Measurements from ENCODE around the gene ZBTB24.

- TF ChIP-seq CTCF (conservative IDR thresholded peaks at IDR 0.05; ENCODE audit: low read length), result no peak
- no peak for TF ChIP-seq EZH2phosphoT487 (IDR thresholded peaks at IDR 0.05; ENCODE audit: borderline replicate concordance, low read depth, low read length)
Observed at GRCh38 chr6:109453156-109453555, 29.9 kb downstream of the ZBTB24 start.
